HS-5 (cell line): Measurements from ENCODE around the gene CBX1.
"Not testable (repeated sequence)": the region's sequence is repeated elsewhere in the genome, so short reads cannot be mapped to it uniquely, and the experiment has no call there.

Experiments used
- DNase-seq: peaks from one replicate; pipeline ENCODE4 v3.0.0-alpha.2; 2012; ENCODE audit warnings: low read depth

CBX1 gene

DNA sequence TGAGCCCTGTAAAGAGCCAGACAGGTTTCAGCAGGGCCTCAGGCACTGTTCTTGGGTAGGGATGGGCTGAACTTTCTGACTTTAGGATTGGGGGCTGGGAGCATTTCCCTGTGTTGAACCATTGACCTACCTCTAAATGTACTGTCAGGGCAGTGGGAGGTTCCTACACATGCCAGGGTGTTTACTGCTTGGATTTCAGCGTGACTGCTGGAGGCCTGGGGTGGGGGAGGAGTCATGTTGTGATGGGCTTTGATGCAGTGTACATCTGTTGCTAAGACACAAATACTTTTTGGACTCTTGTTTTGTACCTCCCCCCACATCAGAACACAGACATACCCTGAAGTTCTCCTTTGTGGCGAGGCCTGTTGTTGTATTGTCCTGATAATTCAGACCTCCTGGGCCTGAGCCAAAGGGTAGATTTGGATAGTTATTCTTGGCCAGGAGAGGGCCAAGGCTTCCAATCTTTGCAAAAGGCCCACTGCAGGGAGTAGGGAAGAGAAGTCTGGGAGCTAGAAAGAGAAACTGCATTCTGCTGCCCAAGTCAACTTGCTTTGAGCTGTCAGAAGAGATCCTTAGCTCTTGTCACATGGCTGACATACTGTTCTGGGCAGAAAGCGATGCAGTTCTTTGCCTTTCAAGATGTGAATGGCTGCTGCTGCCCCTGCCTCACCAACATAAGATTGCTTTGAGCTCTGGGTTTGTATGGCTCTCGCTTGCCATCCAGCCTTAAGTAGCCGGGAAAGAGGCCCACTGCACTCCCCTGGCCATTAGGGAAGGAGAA, 49.4 kb downstream of the CBX1 start:
- no peak for DNase-seq

DNA sequence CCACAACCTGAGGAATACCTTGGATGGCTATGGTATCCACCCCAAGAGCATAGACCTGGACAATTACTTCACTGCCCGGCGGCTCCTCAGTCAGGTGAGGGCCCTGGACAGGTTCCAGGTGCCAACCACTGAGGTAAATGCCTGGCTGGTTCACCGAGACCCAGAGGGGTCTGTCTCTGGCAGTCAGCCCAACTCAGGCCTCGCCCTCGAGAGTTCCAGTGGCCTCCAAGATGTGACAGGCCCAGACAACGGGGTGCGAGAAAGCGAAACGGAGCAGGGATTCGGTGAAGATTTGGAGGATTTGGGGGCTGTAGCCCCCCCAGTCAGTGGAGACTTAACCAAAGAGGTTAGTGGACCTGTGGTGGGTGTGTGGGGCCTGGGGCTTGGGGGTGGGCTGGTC, 50.0 kb downstream of the CBX1 start:
- DNase-seq: no peak

DNA sequence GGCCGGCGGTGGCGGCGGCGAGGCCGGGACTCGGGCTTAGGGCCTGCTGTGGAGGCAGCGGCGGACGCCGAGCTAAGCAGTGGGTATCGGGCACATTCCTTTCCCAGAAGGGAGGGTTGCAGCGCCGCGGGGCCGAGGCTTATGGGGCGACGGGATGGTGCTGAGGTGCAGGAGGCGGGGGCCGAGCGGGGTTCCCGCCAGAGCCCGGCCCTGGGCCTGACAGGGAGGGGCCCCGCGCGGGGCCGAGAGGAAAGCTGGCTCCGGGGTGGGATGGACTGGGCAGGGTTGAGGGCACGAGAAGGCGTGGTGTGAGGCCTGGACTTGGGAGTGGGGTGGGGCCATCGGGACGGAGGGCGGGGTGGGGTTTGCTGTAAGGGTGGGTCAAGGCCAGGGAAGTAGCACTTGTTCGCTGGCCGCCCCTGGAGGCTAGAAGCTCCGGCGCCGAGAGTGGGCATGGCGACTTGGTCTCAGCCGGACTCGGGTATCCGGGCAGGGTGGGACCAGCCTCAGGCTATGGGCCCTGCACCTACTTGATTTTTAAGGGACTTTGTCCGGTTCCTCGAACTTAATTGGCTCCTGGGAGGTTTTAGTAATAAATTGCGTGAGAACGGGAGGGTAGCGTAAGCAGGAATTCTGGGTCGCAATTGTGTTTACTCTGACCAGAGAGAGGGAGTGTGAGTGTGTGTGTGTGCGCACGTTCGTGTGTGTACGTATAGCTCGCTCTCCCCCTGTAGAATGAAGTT, 52.7 kb downstream of the CBX1 start:
- DNase-seq: peak; percentile 81

DNA sequence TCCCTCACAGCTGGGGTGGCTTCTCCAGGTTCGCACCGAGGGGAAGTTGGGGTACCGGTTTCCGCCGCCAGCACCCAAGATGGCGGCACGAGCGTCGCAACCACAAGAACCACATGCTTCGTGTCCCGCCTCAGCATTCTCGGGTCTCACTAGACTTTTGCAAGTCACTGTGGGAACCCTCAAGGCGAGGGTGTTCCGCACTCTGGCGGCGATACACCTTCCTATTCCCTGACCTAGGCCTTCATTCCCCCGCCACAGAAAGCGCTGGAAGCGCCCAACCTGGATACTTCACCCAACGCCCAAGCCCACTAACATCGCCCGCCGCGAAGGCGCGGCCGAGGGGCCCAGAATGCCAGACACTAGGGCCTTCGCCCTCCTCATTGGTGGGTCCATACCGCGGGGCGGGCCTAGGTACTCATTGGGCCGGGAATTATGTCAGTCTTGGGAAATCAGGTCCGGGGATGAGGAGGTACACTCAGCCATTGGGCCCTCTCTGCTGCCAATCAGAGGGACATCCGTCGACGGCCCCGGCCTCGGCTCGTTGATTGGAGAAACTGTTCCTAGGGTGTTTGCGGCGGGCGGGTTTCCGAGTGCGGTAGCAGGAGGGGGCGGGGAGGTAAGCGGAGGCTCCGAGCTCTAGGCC, 53.4 kb downstream of the CBX1 start, which contains the start of gene NFE2L1:
TSS of gene NFE2L1 (plus strand) at position 619 of the 643 bp plus-strand sequence. CDS start 2,760 bp downstream, outside the sequence.
- peak; percentile 98 for DNase-seq

DNA sequence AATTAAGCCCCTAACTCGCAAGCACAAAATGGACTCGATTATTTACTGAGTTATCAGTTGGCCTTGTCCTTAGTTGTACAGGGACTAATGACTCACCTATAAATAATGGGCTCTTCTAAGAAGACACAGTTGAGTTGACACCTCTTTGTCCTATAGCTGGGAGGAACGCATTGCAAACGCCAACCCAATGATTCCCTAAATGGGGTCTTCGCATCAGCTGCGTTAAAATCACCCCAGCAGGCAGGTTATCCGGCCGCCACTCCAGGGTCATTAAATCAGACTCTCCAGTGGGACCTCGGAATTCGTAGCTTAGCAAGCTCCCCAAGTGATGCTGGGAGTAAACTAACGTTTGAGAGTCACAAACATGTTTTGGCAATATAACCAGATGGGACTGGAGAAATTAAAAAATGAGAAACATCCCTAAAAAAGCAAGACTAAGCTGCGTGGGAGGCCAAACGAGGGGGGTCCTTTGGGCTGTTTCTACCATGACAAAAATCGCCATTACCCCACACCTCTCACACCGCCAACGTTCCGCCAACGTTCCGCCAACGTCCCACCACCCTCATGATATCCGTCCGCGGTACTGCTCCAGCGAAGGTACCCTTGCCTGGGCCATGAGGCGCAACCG, 54.1 kb downstream of the CBX1 start:
- DNase-seq: no peak

DNA sequence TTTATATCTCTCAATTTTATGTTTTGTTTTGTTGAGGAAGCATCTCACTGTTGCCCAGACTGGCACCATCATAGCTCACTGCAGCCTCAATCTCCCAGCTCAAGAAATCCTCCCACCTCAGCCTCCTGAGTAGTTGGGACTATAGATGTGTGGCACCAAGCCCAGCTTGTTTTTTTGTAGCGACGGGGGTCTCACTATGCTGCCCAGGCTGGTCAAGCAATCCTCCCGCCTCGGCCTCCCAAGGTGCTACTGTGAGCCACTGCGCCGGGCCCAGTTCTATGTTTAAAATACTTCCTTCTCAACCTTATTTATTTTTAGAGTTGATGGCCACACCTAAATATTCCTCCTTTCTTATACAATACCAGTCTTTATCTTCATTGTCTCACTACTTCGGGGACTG, 55.0 kb downstream of the CBX1 start:
- DNase-seq: no peak

DNA sequence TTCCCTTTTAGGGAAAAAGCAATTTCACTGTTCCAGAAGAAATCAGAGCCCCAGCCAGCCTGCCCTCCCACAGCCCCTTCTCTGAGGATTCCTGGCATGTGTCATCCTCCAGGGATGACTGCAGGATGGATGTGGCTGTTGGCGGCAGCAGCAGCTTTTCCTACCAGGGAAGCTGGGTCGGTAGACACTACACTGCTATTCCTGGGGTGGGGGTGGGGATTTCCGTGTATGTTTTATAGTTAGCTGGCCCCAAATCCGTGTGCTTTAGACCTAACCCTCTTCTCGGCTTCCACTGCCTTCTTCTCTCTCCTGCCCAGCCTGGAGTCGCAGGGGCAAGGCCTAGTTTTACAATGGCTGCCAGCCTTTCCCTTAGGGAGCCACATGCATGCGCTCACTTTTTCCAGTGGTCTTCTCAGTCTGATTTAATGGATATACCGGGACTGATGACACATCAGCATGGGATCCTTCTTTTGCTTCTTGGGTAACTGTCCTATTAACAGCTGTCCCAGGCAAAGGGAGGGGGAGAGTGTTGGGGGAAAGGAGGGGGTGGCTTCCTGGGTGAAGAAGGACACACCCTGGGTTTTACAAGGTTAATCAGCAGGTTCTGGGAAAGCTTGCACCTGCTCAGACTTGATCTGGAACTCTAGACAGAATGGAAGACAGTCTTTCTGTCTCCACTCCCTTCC, 55.8 kb downstream of the CBX1 start:
- DNase-seq: no peak

DNA sequence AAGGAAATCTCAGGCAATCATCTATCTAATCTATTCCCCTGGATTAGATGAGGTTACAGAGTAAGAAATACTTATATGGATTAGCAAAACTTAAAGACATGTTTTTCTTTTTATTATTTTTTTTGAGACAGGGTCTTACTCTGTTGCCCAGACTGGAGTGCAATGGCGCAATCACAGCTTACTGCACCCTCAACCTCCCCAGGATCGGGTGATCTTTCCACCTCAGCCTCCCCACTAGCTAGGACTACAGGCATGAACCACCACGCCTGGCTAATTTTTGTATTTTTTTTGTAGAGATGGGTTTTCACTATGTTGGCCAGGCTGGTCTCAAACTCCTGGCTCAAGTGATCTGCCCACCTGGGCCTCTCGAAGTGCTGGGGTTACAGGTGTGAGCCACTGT, 56.4 kb downstream of the CBX1 start:
- no peak for DNase-seq

DNA sequence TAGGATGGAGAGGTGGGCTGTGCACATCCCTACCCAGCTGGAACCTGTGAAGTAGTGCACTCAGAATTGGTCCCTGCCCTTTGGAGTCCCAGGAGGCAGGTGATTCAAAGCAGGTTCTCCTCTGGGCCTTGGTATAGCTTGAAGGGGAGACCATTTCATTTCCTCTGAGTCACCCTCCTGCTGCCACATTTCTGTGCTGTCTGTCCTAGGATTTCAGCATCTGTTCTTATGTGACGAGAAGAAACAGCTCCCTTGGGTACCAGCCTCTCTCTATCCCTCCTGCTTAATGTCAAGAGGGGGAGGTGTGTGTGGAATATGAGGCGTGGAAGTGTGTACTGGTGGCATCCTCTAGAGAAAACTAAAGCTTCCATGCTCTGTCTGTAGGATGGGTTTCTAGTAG, 58.1 kb downstream of the CBX1 start:
- no peak for DNase-seq

DNA sequence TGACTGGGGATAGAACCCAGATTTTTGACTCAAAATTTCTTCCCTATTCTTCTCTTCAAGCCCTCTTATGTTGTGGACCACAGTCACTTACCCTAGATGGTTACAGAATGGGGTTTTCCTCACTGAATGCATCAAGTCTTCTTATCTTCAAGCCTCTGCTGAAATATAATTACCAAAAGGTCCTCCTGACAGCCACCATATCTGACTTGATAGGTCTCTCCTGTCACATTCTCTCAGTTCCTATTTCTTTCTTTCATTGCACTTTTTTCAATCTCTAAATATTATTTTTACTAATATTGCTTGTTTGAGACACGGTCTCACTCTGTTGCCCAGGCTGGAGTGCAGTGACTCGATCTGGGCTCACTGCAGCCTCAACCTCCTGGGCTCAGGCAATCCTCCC, 62.6 kb downstream of the CBX1 start:
- no peak for DNase-seq

DNA sequence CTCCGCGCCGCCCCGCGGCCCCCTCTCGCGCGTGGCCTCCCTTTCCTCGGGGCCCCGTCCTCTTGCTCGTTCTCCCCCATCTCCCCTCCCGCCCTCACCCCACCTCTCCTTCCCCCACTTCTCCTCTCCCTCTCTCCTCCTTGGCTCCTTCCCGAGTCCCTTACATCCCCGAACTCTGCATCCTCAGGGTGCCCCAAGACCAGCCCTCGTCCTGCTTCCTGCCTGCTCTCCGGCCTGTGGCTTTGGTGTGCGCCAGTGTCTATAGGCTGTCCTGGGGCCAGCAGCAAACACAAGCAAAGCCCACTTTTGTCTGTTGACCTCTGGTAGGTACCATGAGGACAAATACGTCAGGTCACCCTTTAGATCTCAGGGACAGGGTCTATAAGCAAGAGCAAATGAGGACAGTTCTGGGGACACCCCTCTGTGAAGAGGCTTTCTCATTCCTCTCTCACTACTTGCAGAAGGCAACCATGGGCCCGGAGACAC, 63.4 kb downstream of the CBX1 start:
- DNase-seq: no peak

DNA sequence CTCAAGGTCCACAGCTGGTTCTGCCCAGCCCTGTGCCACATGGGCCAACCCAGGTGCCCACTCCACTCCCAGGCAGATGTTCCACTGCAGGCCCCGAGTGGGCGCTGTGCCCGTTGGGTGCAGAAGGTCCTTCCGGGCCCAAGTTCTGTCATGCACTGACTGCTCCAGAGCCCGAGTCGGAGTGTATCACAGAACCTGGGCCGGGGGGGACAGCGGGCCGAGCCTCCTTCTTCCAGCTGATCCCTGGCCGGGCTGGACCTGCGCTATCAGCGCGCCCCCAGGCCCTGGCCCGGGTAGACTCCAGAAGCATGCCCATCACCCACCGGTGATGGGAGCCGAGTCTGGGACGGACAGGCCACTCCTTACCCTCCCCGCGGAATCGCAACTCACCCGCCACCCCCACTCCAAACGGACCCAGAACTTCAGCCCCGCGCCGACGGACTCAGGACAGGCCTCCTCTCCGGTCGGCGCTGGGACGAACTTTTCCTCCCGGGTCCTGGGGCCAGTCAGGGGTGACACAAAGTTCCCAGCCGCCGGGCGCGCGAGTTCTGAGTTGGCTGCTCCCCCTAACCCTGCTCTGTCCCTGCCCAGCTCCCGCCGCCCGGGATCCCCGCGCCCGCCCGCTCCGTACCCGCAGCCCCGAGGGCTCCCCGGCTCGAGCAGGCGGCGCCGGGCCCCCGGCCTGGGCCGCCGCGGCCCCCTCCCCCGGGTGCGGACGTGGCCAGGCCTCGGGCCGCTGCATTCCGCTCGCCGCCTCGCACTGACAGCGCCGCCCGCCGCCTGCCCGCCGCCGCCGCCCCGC, 64.0 kb downstream of the CBX1 start, which contains the start of gene COPZ2:
TSS of gene COPZ2 (minus strand) at position 762 of the 802 bp plus-strand sequence. CDS start at position 742, 20 bp downstream.
- DNase-seq: no peak

DNA sequence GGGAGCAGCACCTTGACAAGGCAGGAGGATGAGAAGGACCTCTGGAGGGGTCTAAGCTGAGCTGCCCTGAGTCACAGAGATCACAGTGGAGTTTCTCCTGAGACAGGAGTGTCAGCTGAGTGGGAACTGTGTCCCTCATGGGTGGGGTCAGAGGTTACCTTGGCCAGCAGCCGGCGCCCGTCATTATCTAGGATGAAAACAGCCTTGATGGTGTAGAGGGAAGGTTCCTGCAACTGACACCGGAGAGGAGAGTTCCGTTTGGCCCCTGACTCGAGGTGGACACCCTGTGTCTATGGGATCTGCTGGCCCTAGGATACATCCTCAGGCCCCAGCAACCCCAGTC, 64.6 kb downstream of the CBX1 start:
- DNase-seq: no peak

DNA sequence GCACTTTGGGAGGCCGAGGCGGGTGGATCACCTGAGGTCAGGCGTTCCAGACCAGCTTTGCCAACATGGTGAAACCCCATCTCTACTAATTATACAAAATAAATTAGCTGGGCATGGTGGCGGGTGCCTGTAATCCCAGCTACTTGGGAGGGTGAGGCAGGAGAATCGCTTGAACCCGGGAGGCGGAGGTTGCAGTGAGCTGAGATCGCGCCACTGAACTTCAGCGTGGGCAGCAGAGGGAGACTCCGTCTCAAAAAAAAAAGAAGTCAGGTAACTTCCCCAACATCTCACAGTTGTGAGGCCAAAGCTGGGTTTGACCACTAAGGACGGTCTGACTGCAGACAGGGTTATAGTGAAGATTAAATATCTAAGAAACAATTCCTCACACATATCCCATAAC, 66.5 kb downstream of the CBX1 start:
- not testable (repeated sequence) for DNase-seq

DNA sequence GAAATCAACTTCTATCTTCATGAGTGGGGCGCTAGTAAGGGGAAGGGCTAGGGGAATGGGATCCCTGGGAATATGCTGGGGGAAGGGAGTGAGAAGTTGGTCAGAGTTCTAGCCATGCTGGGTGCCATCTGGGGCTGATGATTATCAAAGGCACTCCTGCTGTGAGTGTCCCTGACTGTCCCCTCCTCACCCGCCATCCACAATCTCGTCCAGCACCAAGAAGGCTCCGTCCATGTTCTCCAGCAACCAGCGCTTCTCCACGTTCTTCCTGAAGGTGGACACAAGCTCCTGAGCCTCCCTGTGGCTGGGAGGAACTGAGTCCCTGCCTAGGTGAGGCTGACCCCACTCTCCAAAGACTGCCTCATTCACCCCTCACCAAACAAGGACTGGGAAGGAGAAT, 69.3 kb downstream of the CBX1 start:
- no peak for DNase-seq

DNA sequence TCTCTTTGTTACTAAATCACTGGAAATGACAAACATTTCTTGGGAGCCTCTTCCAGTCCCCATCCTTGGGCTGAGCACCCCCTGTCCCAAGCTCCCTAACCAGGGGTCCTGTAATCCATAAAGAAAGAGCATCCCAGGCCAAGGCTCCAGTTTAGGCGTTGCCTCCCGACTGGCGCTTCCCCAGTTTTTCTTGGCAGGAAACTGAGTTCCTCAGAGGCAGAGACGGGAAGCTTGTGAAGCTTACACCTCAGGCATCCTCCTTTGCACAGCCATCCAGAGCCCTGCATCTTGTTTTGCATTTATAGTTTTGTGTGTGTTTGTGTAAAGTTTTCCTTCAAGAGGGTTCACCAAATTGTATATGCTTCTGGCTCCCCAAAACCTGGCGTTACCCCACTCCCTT, 70.7 kb downstream of the CBX1 start:
- DNase-seq: no peak

DNA sequence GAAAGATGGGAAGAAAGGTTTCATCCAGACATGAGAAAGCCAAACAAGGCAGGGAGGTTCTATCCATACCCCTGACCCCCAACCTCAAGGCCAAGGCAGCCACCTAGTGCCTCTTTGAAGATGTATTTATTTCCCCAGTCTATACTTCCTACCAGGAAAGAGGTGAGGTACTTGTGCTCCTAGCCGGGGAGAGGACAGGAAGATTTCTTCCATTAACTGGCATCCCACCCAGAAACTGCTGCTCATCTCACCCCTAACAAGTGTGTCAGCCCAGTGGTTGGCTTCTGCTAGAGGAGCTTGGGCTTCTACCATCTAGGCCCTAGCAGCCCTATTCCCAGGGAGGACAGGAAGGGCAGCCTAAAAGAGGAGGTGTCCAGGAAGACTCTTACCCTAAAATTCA, 72.5 kb downstream of the CBX1 start:
- no peak for DNase-seq

DNA sequence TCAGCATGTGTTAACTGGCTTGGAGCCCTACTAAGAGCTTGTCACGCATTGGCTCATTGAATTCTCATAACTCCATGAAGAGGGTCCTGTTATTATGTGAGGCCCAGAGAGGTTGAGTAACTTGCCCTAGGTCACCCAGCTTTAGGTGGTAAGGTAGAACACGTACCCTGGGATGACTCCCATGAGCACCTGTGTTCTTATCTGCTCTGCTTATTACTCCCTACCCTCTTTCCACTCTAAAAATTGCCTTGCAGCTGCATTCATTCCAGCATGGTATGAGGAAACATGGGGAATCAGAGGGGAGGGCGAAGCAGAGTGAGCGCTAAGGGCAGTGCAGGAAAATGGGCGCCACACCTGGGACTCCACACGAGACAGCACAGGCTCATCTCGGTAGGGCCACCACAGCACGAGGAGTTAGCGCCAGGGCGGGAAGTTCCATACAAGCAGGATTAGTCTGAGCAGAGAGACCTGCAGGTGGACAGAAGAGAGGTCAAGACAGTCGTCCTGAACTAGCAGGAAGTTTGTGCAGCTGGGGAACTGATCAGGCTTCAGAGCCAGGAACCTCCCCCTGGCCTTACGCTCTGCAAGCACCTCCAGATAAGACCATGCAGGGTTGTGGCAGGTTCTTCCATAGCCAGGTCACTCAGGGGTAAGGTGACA, 73.8 kb downstream of the CBX1 start:
- DNase-seq: no peak

DNA sequence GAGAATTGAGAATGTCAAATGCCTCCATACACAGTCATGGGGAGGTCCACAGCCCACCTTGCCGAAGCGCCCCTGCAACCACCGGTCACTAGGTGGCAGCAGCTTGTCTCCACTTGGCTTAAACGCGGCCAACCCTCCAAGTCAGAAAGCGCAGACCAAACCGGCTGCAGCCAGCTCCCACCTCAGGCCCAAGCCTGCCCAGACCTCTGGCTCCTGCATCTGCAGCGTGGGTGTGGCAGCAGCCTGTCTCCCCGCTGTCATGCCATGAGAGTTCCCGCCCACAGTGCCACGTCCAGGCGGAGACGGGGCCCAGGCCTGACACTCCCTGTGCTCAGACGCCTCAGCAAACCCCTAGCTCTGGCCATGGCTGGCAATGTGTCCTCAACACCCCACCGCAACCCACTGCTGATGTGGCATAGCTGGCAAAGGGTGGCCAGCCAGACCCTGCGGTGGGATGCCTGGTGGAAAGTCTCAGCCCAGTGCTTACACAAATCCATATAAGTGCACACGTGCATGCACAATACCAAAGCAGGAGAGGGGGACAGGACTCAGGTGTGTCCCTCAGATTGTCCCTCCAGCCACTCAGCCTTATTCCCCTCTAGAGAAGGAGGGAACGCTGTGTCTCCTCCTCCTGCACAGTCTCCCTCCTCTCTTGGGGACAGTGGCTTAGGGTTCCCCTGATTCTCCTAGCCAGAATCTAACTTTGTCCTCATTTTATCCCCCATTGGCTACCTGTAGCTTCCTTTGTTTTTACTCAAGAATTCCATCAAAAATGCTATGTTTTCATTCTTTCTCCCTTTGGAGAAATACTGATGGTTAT, 74.6 kb downstream of the CBX1 start:
- DNase-seq: no peak
